RWPE2 (cell line): ENCODE data around the gene ATG5.
"Not testable (repeated sequence)": the region's sequence is repeated elsewhere in the genome, so short reads cannot be mapped to it uniquely, and the experiment has no call there.

Source experiments
- ATAC-seq: fragments of 200-7000 bp; cut with Tn5 transposase; 3 replicates; pipeline ENCODE4 v1.9.1; 2021; ENCODE audit warnings: low read depth
- DNase-seq: peaks from one replicate; pipeline ENCODE4 v3.0.0-alpha.2; 2020; ENCODE audit warnings: low spot score
- H3K27ac ChIP-seq: fragments of 450-650 bp; 2 replicates; pipeline ENCODE4 v1.5.1; 2017; ENCODE audit warnings: mild to moderate bottlenecking; ENCODE audit not compliant: poor library complexity, severe bottlenecking
- H3K27me3 ChIP-seq: fragments of 250-450 bp; sonication (Bioruptor Pico); 2 replicates; pipeline ENCODE4 v1.5.1; 2021; ENCODE audit warnings: mild to moderate bottlenecking, moderate library complexity; ENCODE audit not compliant: insufficient read depth, poor library complexity, severe bottlenecking
- H3K36me3 ChIP-seq: fragments of 250-450 bp; sonication (Bioruptor Pico); 2 replicates; pipeline ENCODE4 v1.5.1; 2020; ENCODE audit warnings: low read depth, mild to moderate bottlenecking, moderate library complexity
- H3K4me1 ChIP-seq: fragments of 250-450 bp; sonication (Bioruptor Pico); 2 replicates; pipeline ENCODE4 v1.5.1; 2021; ENCODE audit warnings: mild to moderate bottlenecking, moderate library complexity; ENCODE audit not compliant: insufficient read depth, poor library complexity, severe bottlenecking
- H3K4me3 ChIP-seq: fragments of 250-450 bp; sonication (Bioruptor Pico); 2 replicates; pipeline ENCODE4 v1.5.1; 2021; ENCODE audit warnings: mild to moderate bottlenecking, moderate library complexity; ENCODE audit not compliant: severe bottlenecking
- H3K9me3 ChIP-seq: fragments of 250-450 bp; sonication (Bioruptor Pico); 2 replicates; pipeline ENCODE4 v1.5.1; 2021; ENCODE audit warnings: mild to moderate bottlenecking, moderate library complexity; ENCODE audit not compliant: severe bottlenecking
- CTCF ChIP-seq: fragments of 450-650 bp; IDR thresholded peaks from one replicate; pipeline ENCODE4 v1.5.1; 2017; ENCODE audit warnings: mild to moderate bottlenecking, moderate library complexity; ENCODE audit not compliant: poor library complexity, severe bottlenecking

ATG5 gene

GRCh38 chr6:106154326-106154725 is 171.2 kb downstream of the ATG5 start:
- Histone ChIP-seq H3K27ac (no peak overlapping the region), H3K4me1 (peaks cover 6% of the 10 kb centered on the region), H3K9me3 (no peaks in the 10 kb centered on the region), H3K4me3 (no peak overlapping the region), H3K27me3 (no peaks in the 10 kb centered on the region), H3K36me3 (no peaks in the 10 kb centered on the region)
- no peak for ATAC-seq
- TF ChIP-seq CTCF = no peak
- DNase-seq = no peak

GRCh38 chr6:106152952-106153351 is 172.6 kb downstream of the ATG5 start:
- no peaks in the 10 kb centered on the region for H3K4me1 ChIP-seq
- no peak overlapping the region for H3K4me3 ChIP-seq
- H3K27me3 ChIP-seq = no peaks in the 10 kb centered on the region
- H3K9me3 ChIP-seq = no peaks in the 10 kb centered on the region
- TF ChIP-seq CTCF = no peak
- H3K36me3 ChIP-seq = no peaks in the 10 kb centered on the region
- DNase-seq (no peak), ATAC-seq (no peak)
- H3K27ac ChIP-seq = no peak overlapping the region

GRCh38 chr6:106152476-106152875 is 173.1 kb downstream of the ATG5 start:
- H3K27ac ChIP-seq, H3K4me1 ChIP-seq, H3K4me3 ChIP-seq, H3K36me3 ChIP-seq, H3K9me3 ChIP-seq, DNase-seq, ATAC-seq, H3K27me3 ChIP-seq: not testable (repeated sequence)

GRCh38 chr6:106149472-106150069 is 176.0 kb downstream of the ATG5 start:
- Histone ChIP-seq H3K4me1 (no peaks in the 10 kb centered on the region), H3K27me3 (no peaks in the 10 kb centered on the region), H3K9me3 (no peaks in the 10 kb centered on the region), H3K36me3 (no peaks in the 10 kb centered on the region), H3K27ac (no peak overlapping the region), H3K4me3 (no peak overlapping the region)
- no peak for TF ChIP-seq CTCF
- DNase-seq (no peak), ATAC-seq (no peak)

GRCh38 chr6:106147476-106147875 is 178.1 kb downstream of the ATG5 start:
- Histone ChIP-seq H3K4me3 (no peak overlapping the region), H3K27me3 (no peaks in the 10 kb centered on the region), H3K4me1 (no peaks in the 10 kb centered on the region), H3K36me3 (no peaks in the 10 kb centered on the region), H3K27ac (no peak overlapping the region), H3K9me3 (no peaks in the 10 kb centered on the region)
- TF ChIP-seq CTCF = no peak
- ATAC-seq (no peak), DNase-seq (no peak)
